UCSD-AML1 (cell line): ENCODE results near the gene PRSS35.
"Not testable (repeated sequence)": the region's sequence is repeated elsewhere in the genome, so short reads cannot be mapped to it uniquely, and the experiment has no call there.

ENCODE experiments used
- DNase-seq: peaks from one replicate; lab custom pipeline; 2025; ENCODE audit not compliant: unreplicated experiment; lab: John Stamatoyannopoulos, UW

The PRSS35 gene

GRCh38 chr6:83511901-83512681 is at the start of gene PRSS35:
TSS of gene PRSS35 (plus strand) at chr6:83512534. CDS start at chr6:83523442, 10,908 bp downstream.
- peak; percentile 67 for DNase-seq

DNA sequence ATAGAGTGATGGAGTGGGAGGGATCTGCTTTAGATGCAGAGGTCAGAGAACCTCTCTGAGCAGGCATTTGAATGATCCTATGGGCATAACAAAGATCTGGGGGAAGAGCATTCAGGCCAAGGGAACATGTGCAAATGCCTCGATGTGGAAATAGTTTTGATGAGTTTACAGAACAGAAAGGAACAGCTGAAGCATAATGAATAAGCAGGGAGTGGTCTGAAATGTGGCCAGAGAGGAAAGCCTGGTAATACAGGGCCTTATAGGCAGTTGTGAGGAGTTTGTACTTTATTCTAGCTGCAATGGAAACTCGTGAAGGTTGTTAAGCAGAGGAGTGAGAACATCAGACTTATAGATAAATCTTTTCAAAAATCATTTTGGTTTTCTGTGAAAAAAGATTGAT is 48.4 kb upstream of the PRSS35 start:
- no peak for DNase-seq

GRCh38 chr6:83464381-83465140 is 47.8 kb upstream of the PRSS35 start:
- no peak for DNase-seq

GRCh38 chr6:83466328-83466727 is 46.0 kb upstream of the PRSS35 start:
- DNase-seq = no peak

- DNase-seq = peak; percentile 38
These were observed 44.7 kb upstream of the PRSS35 start for GRCh38 chr6:83467620-83468036.

- DNase-seq = no peak
These were observed 42.3 kb upstream of the PRSS35 start for GRCh38 chr6:83470001-83470400.

DNA sequence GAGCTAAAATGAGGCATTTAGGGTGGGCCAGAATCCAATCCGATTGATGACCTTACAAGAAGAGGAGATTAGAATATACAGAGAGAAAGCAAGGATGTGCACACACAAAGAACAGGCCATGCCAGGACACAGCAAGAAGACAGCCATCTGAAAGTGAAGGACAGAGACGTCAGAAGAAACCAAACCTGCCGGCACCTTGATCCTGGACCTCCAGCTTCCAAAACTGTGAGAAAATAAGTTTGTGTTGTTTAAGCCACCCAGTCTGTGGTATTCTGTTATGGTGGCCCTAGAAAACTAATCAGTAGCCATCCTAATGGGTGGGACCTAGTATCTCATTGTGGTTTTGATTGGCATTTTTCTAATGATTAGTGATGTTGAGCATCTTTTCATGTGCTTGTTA is 41.7 kb upstream of the PRSS35 start:
- DNase-seq = no peak

- DNase-seq = no peak
These were observed 39.6 kb upstream of the PRSS35 start for GRCh38 chr6:83472767-83473166.

GRCh38 chr6:83474309-83474708 is 38.0 kb upstream of the PRSS35 start:
- no peak for DNase-seq

DNA sequence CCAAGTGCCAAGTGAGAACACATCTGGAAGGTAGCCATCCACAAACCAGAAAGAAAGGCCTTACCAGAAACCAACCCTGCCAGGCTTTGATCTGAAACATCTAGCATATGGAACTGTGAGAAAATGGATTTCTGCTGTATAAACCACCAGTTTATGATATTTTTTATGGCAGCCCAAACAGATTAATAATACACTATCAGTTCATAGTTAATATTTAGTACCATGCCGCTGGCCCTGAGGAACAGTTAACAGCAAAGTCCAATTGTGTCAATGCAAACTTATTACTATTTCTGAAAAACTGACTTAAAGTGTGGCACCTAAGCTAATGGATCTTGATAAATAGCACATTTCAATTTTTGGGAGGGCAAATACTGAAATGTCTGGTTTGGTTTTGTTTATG is 35.4 kb upstream of the PRSS35 start:
- no peak for DNase-seq

GRCh38 chr6:83479389-83479788 is 32.9 kb upstream of the PRSS35 start:
- no peak for DNase-seq

- no peak for DNase-seq
These were observed 31.9 kb upstream of the PRSS35 start for GRCh38 chr6:83480470-83480869.

DNA sequence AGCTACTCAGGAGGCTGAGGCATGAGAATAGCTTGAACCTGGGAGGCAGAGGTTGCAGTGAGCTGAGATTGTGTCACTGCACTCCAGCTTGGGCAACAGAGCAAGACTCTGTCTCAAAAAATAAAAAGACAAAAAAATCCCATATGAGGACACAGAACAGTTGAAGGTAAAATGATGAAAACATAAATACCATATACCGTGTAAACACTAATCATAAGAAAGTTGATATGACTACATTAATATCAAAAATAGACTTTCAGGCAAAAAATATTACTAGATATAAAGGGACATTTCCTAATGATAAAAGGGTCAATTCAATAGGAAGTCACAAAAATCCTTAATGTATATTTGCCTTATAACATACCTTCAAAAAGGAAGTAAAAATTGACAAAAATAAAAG is 30.4 kb upstream of the PRSS35 start:
- DNase-seq = not testable (repeated sequence)

DNA sequence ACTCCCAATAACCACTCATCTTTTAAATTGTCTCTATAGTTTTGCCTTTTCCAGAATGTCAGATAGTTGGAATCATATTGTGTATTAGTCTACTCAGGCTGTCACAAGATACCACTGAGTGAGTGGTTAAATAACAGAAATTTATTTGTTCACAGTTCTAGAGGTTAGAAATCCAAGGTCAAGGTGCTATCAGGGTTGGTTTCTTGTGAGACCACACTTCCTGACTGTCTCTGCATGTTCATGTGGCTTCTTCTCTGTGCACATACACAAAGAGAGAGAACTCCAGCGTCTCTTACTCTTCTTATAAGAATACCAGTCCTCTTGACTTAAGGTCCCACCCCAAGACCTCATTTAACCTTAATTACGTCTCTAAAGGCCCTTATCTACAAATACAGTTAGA is 23.9 kb upstream of the PRSS35 start:
- no peak for DNase-seq

GRCh38 chr6:83488861-83489260 is 23.5 kb upstream of the PRSS35 start:
- DNase-seq = no peak

- DNase-seq = no peak
These were observed 22.0 kb upstream of the PRSS35 start for GRCh38 chr6:83490217-83490807.

DNA sequence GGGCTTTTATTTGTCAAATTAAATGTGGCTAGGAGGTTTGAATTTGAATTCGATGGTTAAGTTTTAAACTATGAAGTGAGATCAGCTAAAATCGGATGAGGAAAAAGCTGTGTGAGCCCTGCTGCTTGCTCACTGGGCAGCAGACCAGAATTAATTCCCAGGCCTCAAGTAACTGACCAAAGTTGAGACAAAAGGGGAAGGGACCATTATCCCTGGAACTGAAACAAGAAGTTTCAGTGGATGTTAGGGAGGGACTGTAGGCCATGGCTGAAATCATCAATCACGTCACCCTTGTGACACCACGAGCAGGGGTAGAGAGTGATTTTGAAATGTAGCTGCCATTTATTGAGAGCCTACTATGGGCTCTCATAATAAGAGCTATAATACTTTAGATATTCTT is 7.0 kb upstream of the PRSS35 start:
- no peak for DNase-seq

DNA sequence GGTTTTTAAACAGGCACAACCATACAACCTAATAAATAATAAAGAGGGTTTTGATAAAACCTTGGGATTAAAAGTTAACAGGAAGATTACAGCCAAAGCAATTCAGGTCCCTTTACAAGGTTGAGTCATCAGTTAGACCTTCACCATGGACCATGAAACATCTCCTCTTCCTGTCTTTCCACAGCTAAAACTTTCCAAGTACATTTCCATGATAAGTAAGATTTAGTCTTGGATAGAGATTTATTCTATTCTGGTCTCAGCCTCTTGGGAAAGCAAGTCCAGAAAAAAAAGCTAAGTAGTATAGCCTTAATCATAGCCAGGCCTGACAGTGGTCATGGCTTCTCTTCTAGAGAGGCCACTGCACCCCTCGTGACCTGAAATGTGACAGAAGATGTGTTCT is 2.9 kb upstream of the PRSS35 start:
- DNase-seq = no peak

DNA sequence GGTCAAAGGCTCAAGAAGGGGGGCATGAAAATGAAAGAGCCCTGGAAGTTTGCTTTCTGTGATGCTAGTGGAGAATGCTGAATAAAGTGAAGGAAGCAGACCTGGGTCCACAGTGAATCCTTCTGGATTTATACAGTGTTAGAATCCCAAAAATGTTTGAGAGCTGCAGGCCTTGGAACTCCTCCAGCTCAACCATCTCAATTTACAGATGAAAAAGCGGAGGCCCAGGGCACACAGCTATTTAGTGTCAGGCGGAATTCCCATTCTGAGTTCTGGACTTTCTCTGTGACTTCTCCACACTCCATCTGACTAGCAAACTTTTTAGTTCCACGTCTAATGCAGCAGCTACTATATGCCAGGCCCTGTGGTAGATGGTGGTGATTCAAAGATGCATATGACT is 1.5 kb upstream of the PRSS35 start:
- DNase-seq = no peak

DNA sequence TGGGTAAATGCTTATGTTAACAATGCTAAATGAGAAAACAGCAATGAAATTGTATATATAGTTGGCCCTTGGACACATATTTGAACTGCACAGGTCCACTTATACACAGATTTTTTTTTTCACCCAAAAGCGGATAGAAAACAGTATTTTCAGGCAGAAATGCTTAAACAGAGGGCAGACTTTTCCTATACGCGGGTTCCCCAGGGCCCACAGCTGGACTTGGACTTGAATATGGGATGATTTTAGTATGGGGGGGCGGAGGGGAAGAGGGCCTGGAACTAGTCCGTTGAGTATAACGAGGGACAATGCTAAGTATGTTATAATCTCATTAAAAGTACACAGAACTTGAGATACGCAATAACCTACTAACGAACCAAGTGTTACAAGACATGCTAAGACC is 1.1 kb upstream of the PRSS35 start:
- no peak for DNase-seq

GRCh38 chr6:83514466-83514865 is 2.1 kb downstream of the PRSS35 start:
- no peak for DNase-seq

DNA sequence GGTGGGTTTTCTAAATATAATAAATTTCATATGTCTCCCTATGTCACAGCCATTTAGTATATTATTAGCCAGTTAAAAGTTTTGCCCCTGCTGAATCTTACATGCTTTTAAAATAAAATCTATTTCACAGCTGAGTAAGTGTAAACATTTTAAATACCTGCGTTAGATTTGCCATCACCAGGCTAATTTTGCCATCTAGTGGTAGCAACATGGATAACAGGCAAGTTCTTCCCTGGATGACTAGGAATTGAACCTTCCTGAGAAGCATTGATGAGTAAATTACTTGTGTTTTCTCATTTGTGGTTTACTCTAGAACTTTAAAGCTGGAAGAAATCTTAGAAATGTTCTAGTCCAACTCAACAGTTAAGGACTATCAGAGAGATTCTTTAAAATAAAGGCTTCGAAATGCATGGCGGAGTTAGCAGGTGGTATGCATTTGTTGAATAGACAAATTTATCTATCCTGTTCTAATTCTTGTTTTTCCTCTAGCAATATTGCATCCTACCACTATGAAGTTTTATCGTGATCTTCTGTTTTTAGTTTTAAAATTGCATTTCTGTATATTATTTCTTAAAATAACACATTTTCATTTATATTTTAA is 2.6 kb downstream of the PRSS35 start:
- DNase-seq = no peak
